PC-3 (cell line): Measurements from ENCODE around the gene ACP3.

Source experiments
- CTCF ChIP-seq: fragments of 300-600 bp; sonication (generic); conservative IDR thresholded peaks from 2 replicates; pipeline ENCODE4 v1.5.1; 2017; ENCODE audit warnings: antibody characterized with exemption, low read depth, mild to moderate bottlenecking, low read length
- EZH2 ChIP-seq: fragments of 300-600 bp; sonication (generic); IDR thresholded peaks from one replicate; pipeline ENCODE4 v1.6.1; 2017; ENCODE audit warnings: antibody characterized with exemption, mild to moderate bottlenecking, low read length; ENCODE audit not compliant: unreplicated experiment
- EZH2phosphoT487 ChIP-seq: fragments of 300-600 bp; sonication (generic); IDR thresholded peaks from 2 replicates; pipeline ENCODE4 v1.6.1; 2018; ENCODE audit warnings: mild to moderate bottlenecking, antibody characterized with exemption, low read length, borderline replicate concordance

GRCh38 chr3:132311316-132311715 is 5.9 kb upstream of the ACP3 start:
- TF ChIP-seq CTCF: no peak
- no peak for TF ChIP-seq EZH2
- TF ChIP-seq EZH2phosphoT487: no peak
